Peyer's patch (tissue), 4 donors: ENCODE results near the gene ADAMTS12.

ENCODE experiments used
- POLR2A ChIP-seq, 2 donors: fragments of 450-650 bp; IDR thresholded peaks; one replicate each; pipeline ENCODE4 v1.5.1; 2017; ENCODE audit warnings: antibody characterized with exemption in 2 of 2, mild to moderate bottlenecking in 2 of 2, moderate library complexity in 2 of 2
- TF ChIP-seq, protein P1 (sequence below), 6 experiments: fragments of 450-650 bp in 4 of 6; fragments of 200-600 bp in 2 of 6; sonication (generic) in 1 of 6; IDR thresholded peaks; one replicate each; pipeline ENCODE4 v1.5.1; 2017 to 2019; ENCODE audit warnings: antibody characterized with exemption in 6 of 6, mild to moderate bottlenecking in 3 of 6, moderate library complexity in 1 of 6

DNA sequence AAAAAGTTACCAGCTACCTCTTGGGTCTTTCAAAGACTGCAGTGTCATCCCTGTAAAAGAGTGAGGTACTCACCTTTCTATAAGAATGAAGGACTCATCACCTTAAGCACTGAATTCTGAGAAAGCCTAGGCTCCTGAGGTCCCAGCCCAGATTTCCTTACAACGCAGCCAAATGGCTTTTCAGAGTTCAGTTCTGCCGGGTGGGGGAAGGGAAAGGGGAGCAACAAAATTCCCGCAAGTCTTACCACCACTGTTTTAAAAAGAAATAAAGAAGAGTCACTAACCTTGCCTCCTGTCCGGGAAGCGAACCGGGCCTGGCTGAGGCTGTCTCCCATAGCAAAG is 373 bp downstream of the ADAMTS12 start:
- TF ChIP-seq, protein P1, sequence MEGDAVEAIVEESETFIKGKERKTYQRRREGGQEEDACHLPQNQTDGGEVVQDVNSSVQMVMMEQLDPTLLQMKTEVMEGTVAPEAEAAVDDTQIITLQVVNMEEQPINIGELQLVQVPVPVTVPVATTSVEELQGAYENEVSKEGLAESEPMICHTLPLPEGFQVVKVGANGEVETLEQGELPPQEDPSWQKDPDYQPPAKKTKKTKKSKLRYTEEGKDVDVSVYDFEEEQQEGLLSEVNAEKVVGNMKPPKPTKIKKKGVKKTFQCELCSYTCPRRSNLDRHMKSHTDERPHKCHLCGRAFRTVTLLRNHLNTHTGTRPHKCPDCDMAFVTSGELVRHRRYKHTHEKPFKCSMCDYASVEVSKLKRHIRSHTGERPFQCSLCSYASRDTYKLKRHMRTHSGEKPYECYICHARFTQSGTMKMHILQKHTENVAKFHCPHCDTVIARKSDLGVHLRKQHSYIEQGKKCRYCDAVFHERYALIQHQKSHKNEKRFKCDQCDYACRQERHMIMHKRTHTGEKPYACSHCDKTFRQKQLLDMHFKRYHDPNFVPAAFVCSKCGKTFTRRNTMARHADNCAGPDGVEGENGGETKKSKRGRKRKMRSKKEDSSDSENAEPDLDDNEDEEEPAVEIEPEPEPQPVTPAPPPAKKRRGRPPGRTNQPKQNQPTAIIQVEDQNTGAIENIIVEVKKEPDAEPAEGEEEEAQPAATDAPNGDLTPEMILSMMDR (IDR thresholded peaks at IDR 0.05), result no peak
- no peak for TF ChIP-seq POLR2A (IDR thresholded peaks at IDR 0.05)
